Body of pancreas (tissue), 4 donors: Measurements from ENCODE around the gene C4orf33. TPM values are rescaled to one million over a fixed set of nuclear protein-coding genes. Genes with fewer than 3 reads are reported as not detected.
"Not testable (repeated sequence)": the region's sequence is repeated elsewhere in the genome, so short reads cannot be mapped to it uniquely, and the experiment has no call there.

Source experiments
- ATAC-seq: fragments of 150-250 bp; one replicate; pipeline ENCODE4 v1.9.1; 2016
- DNase-seq, 4 donors: peaks; one replicate each; pipeline ENCODE4 v3.0.0-alpha.2; 2019
- H3K27ac ChIP-seq, 4 donors: fragments of 200-600 bp; sonication (generic); 1 replicate in 3 of 4; 2 replicates in 1 of 4; pipeline versions ENCODE4 v1.5.1 to v1.6.1; 2016 to 2019; ENCODE audit warnings: mild to moderate bottlenecking in 1 of 4, mixed read lengths in 1 of 4, moderate library complexity in 1 of 4
- H3K27me3 ChIP-seq, 2 donors: fragments of 200-600 bp; sonication (generic); one replicate each; pipeline ENCODE4 v1.6.0; 2016; ENCODE audit warnings: mild to moderate bottlenecking in 1 of 2
- H3K36me3 ChIP-seq, 2 donors: fragments of 200-600 bp; sonication (generic); replicated peaks in 1 of 2; 2 replicates each; pipeline ENCODE4 v1.5.1; 2016; ENCODE audit warnings: low read depth in 2 of 2; ENCODE audit not compliant: insufficient read depth in 1 of 2
- H3K4me1 ChIP-seq: fragments of 200-600 bp; sonication (generic); one replicate; pipeline ENCODE4 v1.6.0; 2016
- H3K4me3 ChIP-seq, 2 donors: fragments of 200-600 bp; sonication (generic); 1 replicate in 1 of 2; 2 replicates in 1 of 2; pipeline ENCODE4 v1.5.1; 2016 to 2019
- H3K9me3 ChIP-seq, 3 donors: fragments of 200-600 bp; sonication (generic); 1 replicate in 2 of 3; 2 replicates in 1 of 3; pipeline ENCODE4 v1.5.1; 2016
- CTCF ChIP-seq, 7 experiments: fragments of 450-650 bp in 4 of 7; fragments of 200-600 bp in 3 of 7; sonication (generic) in 3 of 7; IDR thresholded peaks; one replicate each; pipeline ENCODE4 v1.5.1; 2016 to 2019; ENCODE audit warnings: antibody characterized with exemption in 7 of 7
- POLR2A ChIP-seq, 3 donors: fragments of 450-650 bp; IDR thresholded peaks; one replicate each; pipeline ENCODE4 v1.6.1; 2016; ENCODE audit warnings: antibody characterized with exemption in 3 of 3, mild to moderate bottlenecking in 2 of 3
- WGBS, 2 donors: methylation state at CpG; one replicate each; pipeline ENCODE4 v1.1.5; 2017; 5-methylcytosine and 5-hydroxymethylcytosine counted together
- intact Hi-C: fragments of 100-400 bp; cut with DNase I; formaldehyde crosslinking; loops from one replicate; pipeline ENCODE4 v1.15.1; 2023
- total RNA-seq, 2 donors: library from RNA; depleted of rRNA; stranded (reverse); fragments of >200 nt; gene quantifications; one replicate each; pipeline ENCODE4 v1.1.0, GENCODE V29; 2016

The C4orf33 gene
- total RNA-seq, 2 donors from 2014 or later: 12.2 to 14.3 TPM

- WGBS, 2 donors: 92 to 96% methylated on average over 5 of the region's 5 CpGs
Measured at GRCh38 chr4:129117705-129118104, 21.8 kb downstream of the C4orf33 start.

GRCh38 chr4:129126614-129127013 lies 30.7 kb downstream of the C4orf33 start:
- H3K4me3 ChIP-seq, DNase-seq, H3K36me3 ChIP-seq, H3K27me3 ChIP-seq, H3K27ac ChIP-seq, H3K4me1 ChIP-seq, ATAC-seq, H3K9me3 ChIP-seq, intact Hi-C loops: not testable (repeated sequence)
- 85 to 90% methylated on average over 4 to 5 of the region's 5 CpGs for WGBS, 2 donors

More at GRCh38 chr4:129117705-129118104, 21.8 kb downstream of the C4orf33 start:
- Histone ChIP-seq H3K27ac (no peak overlapping the region), H3K9me3 (no peaks in the 10 kb centered on the region), H3K36me3 (no peaks in the 10 kb centered on the region), H3K4me1 (peaks cover 13% of the 10 kb centered on the region), H3K27me3 (no peaks in the 10 kb centered on the region), H3K4me3 (no peak overlapping the region)
- intact Hi-C loops: no loop called here
- DNase-seq: no peak
- no peak for ATAC-seq
- TF ChIP-seq POLR2A (IDR thresholded peaks at IDR 0.05): no peak
- TF ChIP-seq CTCF (IDR thresholded peaks at IDR 0.05): no peak

GRCh38 chr4:129129143-129129542 lies 33.2 kb downstream of the C4orf33 start:
- H3K27ac ChIP-seq: peak overlapping the region in 1 of 4 donors; percentile 38
- H3K36me3 ChIP-seq: no peaks in the 10 kb centered on the region
- no peaks in the 10 kb centered on the region for H3K27me3 ChIP-seq
- ATAC-seq (peak; percentile 78), DNase-seq (peak; percentile 32 to 61 (median 54))
- H3K4me3 ChIP-seq: no peak overlapping the region
- intact Hi-C loops: no loop called here
- peaks cover 6% of the 10 kb centered on the region for H3K4me1 ChIP-seq
- TF ChIP-seq CTCF (IDR thresholded peaks at IDR 0.05): no peak
- no peak for TF ChIP-seq POLR2A (IDR thresholded peaks at IDR 0.05)
- WGBS, 2 donors: 19% methylated on average over 2 of the region's 2 CpGs
- H3K9me3 ChIP-seq: no peaks in the 10 kb centered on the region

GRCh38 chr4:129131343-129131742 lies 35.4 kb downstream of the C4orf33 start:
- no peak for ATAC-seq
- intact Hi-C loops: no loop called here
- H3K4me1 ChIP-seq: peaks cover 6% of the 10 kb centered on the region
- no peaks in the 10 kb centered on the region for H3K36me3 ChIP-seq
- no peak overlapping the region for H3K27ac ChIP-seq
- no peak overlapping the region for H3K4me3 ChIP-seq
- H3K9me3 ChIP-seq: no peaks in the 10 kb centered on the region
- no peaks in the 10 kb centered on the region for H3K27me3 ChIP-seq
- no peak for TF ChIP-seq POLR2A (IDR thresholded peaks at IDR 0.05)
- TF ChIP-seq CTCF (IDR thresholded peaks at IDR 0.05): no peak
- 80 to 82% methylated on average over 2 of the region's 2 CpGs for WGBS, 2 donors
- no peak for DNase-seq

- ATAC-seq (no peak), DNase-seq (no peak)
- TF ChIP-seq CTCF (IDR thresholded peaks at IDR 0.05) (no peak), POLR2A (IDR thresholded peaks at IDR 0.05) (no peak)
- intact Hi-C loops: no loop called here
- no peak overlapping the region for H3K4me3 ChIP-seq
- H3K4me1 ChIP-seq: peaks cover 13% of the 10 kb centered on the region
- no peaks in the 10 kb centered on the region for H3K9me3 ChIP-seq
- no peaks in the 10 kb centered on the region for H3K27me3 ChIP-seq
- no peaks in the 10 kb centered on the region for H3K36me3 ChIP-seq
- 83 to 92% methylated on average over 7 to 8 of the region's 8 CpGs for WGBS, 2 donors
- H3K27ac ChIP-seq: no peak overlapping the region
Measured at GRCh38 chr4:129136433-129136832, 40.5 kb downstream of the C4orf33 start.
